PC-9 (cell line): Measurements from ENCODE around the gene ANP32B. TPM values are rescaled to one million over a fixed set of nuclear protein-coding genes. Genes with fewer than 3 reads are reported as not detected.

Source experiments
- BruUV-seq: library from RNA; stranded (reverse); fragments of 400-500 nt; replicated peaks from 2 replicates; lab custom pipeline; 2021; lab: Mats Ljungman, UMichigan
- CTCF ChIA-PET: fragments of 300-600 bp; sonication (Branson Sonifier 250); formaldehyde crosslinking; loops from one replicate; lab custom pipeline; 2022; ENCODE audit warnings: antibody characterized with exemption; lab: Charles Lee
- POLR2A ChIA-PET: fragments of 300-600 bp; sonication (Branson Sonifier 250); formaldehyde crosslinking; loops from one replicate; lab custom pipeline; 2022; ENCODE audit warnings: antibody characterized with exemption; ENCODE audit not compliant: unreplicated experiment; lab: Charles Lee
- DNase-seq, 2 experiments: peaks; one replicate each; pipeline versions ENCODE4 v3.0.0 to v3.0.0-alpha.2; 2015 to 2022; ENCODE audit warnings: mixed read lengths in 1 of 2
- H2AFZ ChIP-seq: fragments of 200-600 bp; sonication (generic); 2 replicates; pipeline ENCODE4 v1.8.1; 2017; ENCODE audit warnings: antibody characterized with exemption
- H3F3A ChIP-seq: fragments of 200-600 bp; sonication (generic); 2 replicates; pipeline ENCODE4 v1.8.1; 2017; ENCODE audit warnings: antibody characterized with exemption, mild to moderate bottlenecking, low read depth; ENCODE audit not compliant: insufficient read depth
- H3K27ac ChIP-seq: fragments of 200-600 bp; sonication (generic); 2 replicates; pipeline ENCODE4 v1.6.1; 2016; ENCODE audit warnings: mixed run types
- H3K27me3 ChIP-seq: fragments of 200-600 bp; sonication (generic); 2 replicates; pipeline ENCODE4 v1.6.1; 2016; ENCODE audit warnings: low read depth, mixed run types; ENCODE audit not compliant: insufficient read depth
- H3K36me3 ChIP-seq: fragments of 200-600 bp; sonication (generic); 2 replicates; pipeline ENCODE4 v1.6.1; 2016; ENCODE audit warnings: low read depth, mixed run types
- H3K4me1 ChIP-seq: fragments of 200-600 bp; sonication (generic); replicated peaks from 2 replicates; pipeline ENCODE4 v1.6.1; 2016; ENCODE audit warnings: mixed run types; ENCODE audit not compliant: insufficient read depth
- H3K4me2 ChIP-seq: fragments of 200-600 bp; sonication (generic); 2 replicates; pipeline ENCODE4 v1.6.1; 2017; ENCODE audit warnings: mixed run types
- H3K4me3 ChIP-seq: fragments of 200-600 bp; sonication (generic); 2 replicates; pipeline ENCODE4 v1.6.1; 2016; ENCODE audit warnings: mixed run types
- H3K79me2 ChIP-seq: fragments of 200-600 bp; sonication (generic); 2 replicates; pipeline ENCODE4 v1.6.1; 2017; ENCODE audit warnings: low read depth, mixed run types
- H3K9me2 ChIP-seq: fragments of 200-600 bp; sonication (generic); 2 replicates; pipeline ENCODE4 v1.8.1; 2017; ENCODE audit warnings: mild to moderate bottlenecking; ENCODE audit not compliant: insufficient read depth
- H3K9me3 ChIP-seq: fragments of 200-600 bp; sonication (generic); 2 replicates; pipeline ENCODE4 v1.8.1; 2016; ENCODE audit warnings: low read depth; ENCODE audit not compliant: insufficient read depth
- H4K20me1 ChIP-seq: fragments of 200-600 bp; sonication (generic); 2 replicates; pipeline ENCODE4 v1.8.1; 2017; ENCODE audit not compliant: insufficient read depth
- EZH2 ChIP-seq: fragments of 200-600 bp; sonication (generic); IDR thresholded peaks from 2 replicates; pipeline ENCODE4 v1.8.0; 2017; ENCODE audit warnings: antibody characterized with exemption, low read depth
- intact Hi-C: fragments of 100-400 bp; cut with micrococcal nuclease; formaldehyde crosslinking; loops from one replicate; pipeline ENCODE4 v1.10.0; 2022; ENCODE audit not compliant: unreplicated experiment
- total RNA-seq: library from RNA; stranded (reverse); gene quantifications from 2 replicates; pipeline ENCODE4 v1.2.3, GENCODE V29; 2021
- TF ChIP-seq, protein P1 (sequence below): fragments of 200-600 bp; sonication (generic); conservative IDR thresholded peaks from 2 replicates; pipeline ENCODE4 v1.6.1; 2017; ENCODE audit warnings: mixed run types, antibody characterized with exemption, mild to moderate bottlenecking, moderate library complexity

Gene ANP32B
- total RNA-seq, 1 experiment from 2014 or later, result 280 TPM

DNA sequence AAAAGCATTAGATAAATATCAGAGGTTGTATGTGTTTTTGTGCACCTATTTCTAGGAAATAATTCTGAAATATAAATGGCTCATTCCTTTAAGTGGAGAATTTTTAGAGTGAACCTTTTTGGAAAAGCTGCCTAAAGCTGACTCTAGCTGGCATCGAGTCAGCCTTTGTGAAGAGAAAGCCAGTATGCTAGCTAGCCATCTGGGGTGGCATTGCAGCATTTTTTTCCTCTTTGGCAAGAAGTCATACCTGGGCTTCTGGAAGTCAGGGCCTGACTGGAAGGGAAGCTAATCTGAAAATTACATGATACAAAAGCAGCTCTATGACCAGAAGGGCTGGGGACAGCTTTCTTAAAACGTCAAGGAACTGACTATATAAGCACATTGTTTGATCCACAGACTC lies 19.7 kb downstream of the ANP32B start:
- BruUV-seq, result no TSS peak
- H3K36me3 ChIP-seq, result peaks cover 75% of the 10 kb centered on the region

DNA sequence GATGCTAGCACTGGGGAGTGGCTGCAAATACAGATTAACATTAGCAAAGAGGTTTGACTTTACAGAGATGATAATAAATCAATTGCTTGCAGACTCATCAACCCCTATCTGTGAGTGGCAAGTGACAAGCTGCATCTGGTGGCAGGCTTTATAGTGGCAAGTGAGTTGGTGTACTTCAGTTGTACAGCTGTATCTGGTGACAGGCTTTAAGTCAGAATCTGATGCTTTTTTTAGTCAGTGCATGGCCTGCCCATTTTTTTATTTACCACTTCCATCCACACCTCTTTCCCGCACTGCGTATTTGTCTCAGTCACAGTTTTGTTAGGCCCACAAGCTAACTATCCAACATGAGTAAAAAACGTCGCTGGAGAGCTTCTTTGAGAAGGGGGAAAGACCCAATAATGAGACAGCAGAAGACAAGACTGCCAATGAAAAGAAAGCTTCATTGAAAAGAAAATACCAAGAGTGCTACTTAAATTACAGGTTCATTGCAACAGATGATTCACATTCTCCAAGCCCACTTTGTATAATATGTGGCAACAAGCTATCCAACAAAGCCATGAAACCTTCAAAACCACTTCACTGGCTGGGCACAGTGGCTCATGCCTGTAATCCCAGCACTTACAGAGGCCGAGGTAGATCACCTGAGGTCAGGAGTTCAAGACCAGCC lies 23.1 kb downstream of the ANP32B start:
- no peaks in the 10 kb centered on the region for H3K9me3 ChIP-seq
- no peak overlapping the region for H2AFZ ChIP-seq
- no peak overlapping the region for H3K4me3 ChIP-seq
- DNase-seq, result no peak
- H3K36me3 ChIP-seq, result peaks cover 74% of the 10 kb centered on the region
- no peak overlapping the region for H3K27ac ChIP-seq
- H3K27me3 ChIP-seq, result no peaks in the 10 kb centered on the region
- ChIA-PET CTCF (interaction anchor here (0.6 kb wide), 1 partner anchor 50 kb away, joined by 7 read pairs; the partner anchor contains the start of gene NANS), POLR2A (no interaction called here)
- peaks cover 66% of the 10 kb centered on the region for H3F3A ChIP-seq
- H3K79me2 ChIP-seq, result peaks cover 66% of the 10 kb centered on the region
- H4K20me1 ChIP-seq, result peaks cover 79% of the 10 kb centered on the region
- H3K9me2 ChIP-seq, result no peaks in the 10 kb centered on the region
- no TSS peak for BruUV-seq
- no peaks in the 10 kb centered on the region for H3K4me1 ChIP-seq
- intact Hi-C loops, result no loop called here
- H3K4me2 ChIP-seq, result no peak overlapping the region
- no peak for TF ChIP-seq EZH2
- TF ChIP-seq, protein P1, sequence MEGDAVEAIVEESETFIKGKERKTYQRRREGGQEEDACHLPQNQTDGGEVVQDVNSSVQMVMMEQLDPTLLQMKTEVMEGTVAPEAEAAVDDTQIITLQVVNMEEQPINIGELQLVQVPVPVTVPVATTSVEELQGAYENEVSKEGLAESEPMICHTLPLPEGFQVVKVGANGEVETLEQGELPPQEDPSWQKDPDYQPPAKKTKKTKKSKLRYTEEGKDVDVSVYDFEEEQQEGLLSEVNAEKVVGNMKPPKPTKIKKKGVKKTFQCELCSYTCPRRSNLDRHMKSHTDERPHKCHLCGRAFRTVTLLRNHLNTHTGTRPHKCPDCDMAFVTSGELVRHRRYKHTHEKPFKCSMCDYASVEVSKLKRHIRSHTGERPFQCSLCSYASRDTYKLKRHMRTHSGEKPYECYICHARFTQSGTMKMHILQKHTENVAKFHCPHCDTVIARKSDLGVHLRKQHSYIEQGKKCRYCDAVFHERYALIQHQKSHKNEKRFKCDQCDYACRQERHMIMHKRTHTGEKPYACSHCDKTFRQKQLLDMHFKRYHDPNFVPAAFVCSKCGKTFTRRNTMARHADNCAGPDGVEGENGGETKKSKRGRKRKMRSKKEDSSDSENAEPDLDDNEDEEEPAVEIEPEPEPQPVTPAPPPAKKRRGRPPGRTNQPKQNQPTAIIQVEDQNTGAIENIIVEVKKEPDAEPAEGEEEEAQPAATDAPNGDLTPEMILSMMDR, result no peak

More for the DNA sequence above, 19.7 kb downstream of the ANP32B start:
- Histone ChIP-seq H3K4me1 (no peaks in the 10 kb centered on the region), H3K79me2 (peaks cover 83% of the 10 kb centered on the region), H3K4me2 (no peak overlapping the region), H3K4me3 (no peak overlapping the region), H2AFZ (no peak overlapping the region), H3K9me2 (no peaks in the 10 kb centered on the region), H3K9me3 (no peaks in the 10 kb centered on the region), H3F3A (peaks cover 72% of the 10 kb centered on the region), H3K27ac (0 out of 2 replicates have a peak overlapping the region, but pooled peaks have one; percentile 6), H4K20me1 (peaks cover 83% of the 10 kb centered on the region), H3K27me3 (no peaks in the 10 kb centered on the region)
- intact Hi-C loops, result no loop called here
- POLR2A ChIA-PET, result interaction anchor here (0.7 kb wide), 1 partner anchor 31 kb away, joined by 3 read pairs; no protein-coding TSS in a partner anchor
- CTCF ChIA-PET, result interaction anchor here (0.5 to 0.9 kb wide), 2 partner anchors 23 to 260 kb away, joined by 3 to 4 read pairs; no protein-coding TSS in a partner anchor
- no peak for DNase-seq
- TF ChIP-seq, protein P1, result no peak
- no peak for TF ChIP-seq EZH2

DNA sequence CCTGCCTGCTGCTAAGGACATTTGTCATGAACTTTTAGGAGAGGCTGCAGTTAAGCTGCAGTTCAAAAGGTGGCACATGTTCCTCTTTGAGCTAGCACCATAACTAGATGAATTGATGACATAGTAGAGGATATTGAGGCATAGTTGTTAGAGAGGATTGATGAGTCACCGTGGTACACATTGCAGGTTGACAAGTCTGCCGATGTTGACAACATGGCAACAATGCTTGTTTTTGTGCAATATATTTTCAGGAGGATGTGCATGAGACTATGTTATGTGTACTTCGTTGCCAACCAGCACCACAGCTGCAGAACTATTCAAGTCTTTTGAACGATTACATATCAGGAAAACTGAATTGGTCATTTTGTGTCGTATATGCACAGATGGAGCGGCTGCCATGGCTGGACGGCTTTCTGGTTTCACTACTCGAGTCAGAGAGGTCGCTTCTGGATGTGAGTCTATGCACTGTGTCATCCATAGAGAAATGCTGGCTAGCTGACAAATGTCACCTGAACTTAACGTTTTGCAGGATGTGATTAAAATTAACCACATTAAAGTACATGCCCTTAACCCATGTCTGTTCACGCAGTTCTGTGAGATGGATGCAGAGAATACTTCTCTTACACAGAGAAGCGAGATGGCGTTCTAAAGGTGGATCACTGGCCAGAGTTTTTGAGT lies 24.2 kb downstream of the ANP32B start:
- ChIA-PET CTCF (no interaction called here), POLR2A (interaction anchor here (0.6 kb wide), 1 partner anchor 18 kb away, joined by 11 read pairs; no protein-coding TSS in a partner anchor)
- BruUV-seq, result no TSS peak
- Histone ChIP-seq H3K27me3 (no peaks in the 10 kb centered on the region), H3F3A (peaks cover 68% of the 10 kb centered on the region), H3K9me2 (no peaks in the 10 kb centered on the region), H3K79me2 (peaks cover 55% of the 10 kb centered on the region), H3K9me3 (no peaks in the 10 kb centered on the region), H3K4me3 (no peak overlapping the region), H3K4me2 (no peak overlapping the region), H3K4me1 (no peaks in the 10 kb centered on the region), H3K36me3 (peaks cover 78% of the 10 kb centered on the region), H4K20me1 (peaks cover 67% of the 10 kb centered on the region), H3K27ac (no peak overlapping the region), H2AFZ (no peak overlapping the region)
- TF ChIP-seq, protein P1, result no peak
- TF ChIP-seq EZH2, result no peak
- intact Hi-C loops, result no loop called here
- DNase-seq, result peak in 1 of 2 experiments; percentile 51
